Measurements from ENCODE around the gene IL17C.
"Not testable (repeated sequence)": the region's sequence is repeated elsewhere in the genome, so short reads cannot be mapped to it uniquely, and the experiment has no call there.

The IL17C gene

DNA sequence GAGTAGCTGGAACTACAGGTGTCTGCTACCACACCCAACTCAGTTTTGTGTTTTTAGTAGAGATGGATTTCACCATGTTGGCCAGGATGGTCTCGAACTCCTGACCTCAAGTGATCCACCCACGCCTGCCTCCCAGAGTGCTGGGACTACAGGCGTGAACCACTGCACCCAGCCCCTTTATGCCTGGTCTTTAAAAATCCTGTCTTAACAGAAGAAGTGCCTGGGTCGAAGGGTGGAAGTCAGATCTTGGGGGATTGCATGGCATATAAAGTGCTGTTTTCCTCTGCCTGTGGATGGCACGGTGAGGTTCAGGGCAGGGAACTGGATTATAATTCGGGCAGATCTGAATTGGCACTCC, 37.9 kb upstream of the IL17C start:
- no peak for DNase-seq (ENCODE audit: low spot score)
- Histone ChIP-seq H3K27ac (peak overlapping the region in 1 of 2 donors; percentile 77), H3K4me3 (no peak overlapping the region)
- TF ChIP-seq, protein P1, sequence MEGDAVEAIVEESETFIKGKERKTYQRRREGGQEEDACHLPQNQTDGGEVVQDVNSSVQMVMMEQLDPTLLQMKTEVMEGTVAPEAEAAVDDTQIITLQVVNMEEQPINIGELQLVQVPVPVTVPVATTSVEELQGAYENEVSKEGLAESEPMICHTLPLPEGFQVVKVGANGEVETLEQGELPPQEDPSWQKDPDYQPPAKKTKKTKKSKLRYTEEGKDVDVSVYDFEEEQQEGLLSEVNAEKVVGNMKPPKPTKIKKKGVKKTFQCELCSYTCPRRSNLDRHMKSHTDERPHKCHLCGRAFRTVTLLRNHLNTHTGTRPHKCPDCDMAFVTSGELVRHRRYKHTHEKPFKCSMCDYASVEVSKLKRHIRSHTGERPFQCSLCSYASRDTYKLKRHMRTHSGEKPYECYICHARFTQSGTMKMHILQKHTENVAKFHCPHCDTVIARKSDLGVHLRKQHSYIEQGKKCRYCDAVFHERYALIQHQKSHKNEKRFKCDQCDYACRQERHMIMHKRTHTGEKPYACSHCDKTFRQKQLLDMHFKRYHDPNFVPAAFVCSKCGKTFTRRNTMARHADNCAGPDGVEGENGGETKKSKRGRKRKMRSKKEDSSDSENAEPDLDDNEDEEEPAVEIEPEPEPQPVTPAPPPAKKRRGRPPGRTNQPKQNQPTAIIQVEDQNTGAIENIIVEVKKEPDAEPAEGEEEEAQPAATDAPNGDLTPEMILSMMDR (IDR thresholded peaks at IDR 0.05), result no peak

DNA sequence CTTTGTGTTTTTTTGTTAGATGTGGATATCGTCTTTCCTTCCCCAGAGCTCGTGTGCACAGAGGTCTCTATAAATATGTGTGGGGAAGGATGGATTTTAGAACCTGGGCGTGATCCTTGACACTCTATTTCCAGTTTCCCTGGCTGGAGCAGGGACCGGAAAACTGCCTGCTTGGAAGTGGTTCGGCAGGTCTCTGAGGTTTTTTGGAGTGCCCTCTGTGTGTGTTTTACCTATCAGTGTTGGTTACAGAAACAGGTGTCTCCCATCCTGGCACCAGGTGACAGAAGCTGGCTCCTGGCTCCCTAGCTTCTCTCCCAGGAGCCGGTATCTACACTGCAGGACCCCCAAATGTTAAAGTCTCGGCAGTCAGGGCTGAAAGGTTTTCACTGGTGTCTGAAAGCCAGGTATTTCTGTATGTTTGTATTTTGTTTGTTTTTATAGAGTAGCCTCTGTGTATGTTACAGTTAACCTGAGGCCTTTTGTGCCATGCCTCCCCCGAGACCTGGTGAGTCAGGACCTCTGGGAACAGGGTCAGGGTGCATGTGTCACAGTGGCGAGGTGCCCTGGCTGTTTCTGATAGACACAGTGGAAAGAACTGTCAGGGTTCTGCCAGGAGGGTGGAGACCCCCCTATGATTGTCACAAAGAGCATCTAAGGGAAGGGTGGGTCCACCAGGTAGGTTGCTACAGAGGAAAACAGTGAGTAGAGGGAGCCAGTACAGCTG, 36.9 kb upstream of the IL17C start:
- H3K4me3 ChIP-seq, result no peak overlapping the region
- H3K27ac ChIP-seq, result no peak overlapping the region
- no peak for DNase-seq (ENCODE audit: low spot score)
- TF ChIP-seq, protein P1 (IDR thresholded peaks at IDR 0.05), result no peak

DNA sequence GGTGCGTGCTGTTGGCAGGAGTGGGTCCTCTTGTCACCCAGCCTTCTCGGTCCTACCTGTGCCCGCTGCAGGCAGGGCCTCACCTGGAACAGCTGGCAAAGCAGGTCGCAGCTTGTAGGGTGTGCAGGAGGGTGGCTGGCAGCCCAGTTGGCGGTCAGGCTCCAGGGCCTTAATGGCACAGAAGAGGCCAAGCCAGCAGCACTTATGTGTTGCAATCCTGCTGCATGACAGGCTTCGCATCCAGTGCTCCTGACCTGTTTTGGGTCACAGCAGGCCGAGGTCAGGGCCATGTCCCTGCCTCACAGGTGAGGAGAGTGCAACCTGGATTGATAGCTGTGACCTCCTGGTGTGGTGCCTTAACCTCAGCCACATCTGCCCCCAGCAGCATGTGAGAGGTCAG, 36.3 kb upstream of the IL17C start:
- Histone ChIP-seq H3K4me3 (no peak overlapping the region), H3K27ac (no peak overlapping the region)
- DNase-seq (ENCODE audit: low spot score), result no peak
- TF ChIP-seq, protein P1 (IDR thresholded peaks at IDR 0.05), result no peak

DNA sequence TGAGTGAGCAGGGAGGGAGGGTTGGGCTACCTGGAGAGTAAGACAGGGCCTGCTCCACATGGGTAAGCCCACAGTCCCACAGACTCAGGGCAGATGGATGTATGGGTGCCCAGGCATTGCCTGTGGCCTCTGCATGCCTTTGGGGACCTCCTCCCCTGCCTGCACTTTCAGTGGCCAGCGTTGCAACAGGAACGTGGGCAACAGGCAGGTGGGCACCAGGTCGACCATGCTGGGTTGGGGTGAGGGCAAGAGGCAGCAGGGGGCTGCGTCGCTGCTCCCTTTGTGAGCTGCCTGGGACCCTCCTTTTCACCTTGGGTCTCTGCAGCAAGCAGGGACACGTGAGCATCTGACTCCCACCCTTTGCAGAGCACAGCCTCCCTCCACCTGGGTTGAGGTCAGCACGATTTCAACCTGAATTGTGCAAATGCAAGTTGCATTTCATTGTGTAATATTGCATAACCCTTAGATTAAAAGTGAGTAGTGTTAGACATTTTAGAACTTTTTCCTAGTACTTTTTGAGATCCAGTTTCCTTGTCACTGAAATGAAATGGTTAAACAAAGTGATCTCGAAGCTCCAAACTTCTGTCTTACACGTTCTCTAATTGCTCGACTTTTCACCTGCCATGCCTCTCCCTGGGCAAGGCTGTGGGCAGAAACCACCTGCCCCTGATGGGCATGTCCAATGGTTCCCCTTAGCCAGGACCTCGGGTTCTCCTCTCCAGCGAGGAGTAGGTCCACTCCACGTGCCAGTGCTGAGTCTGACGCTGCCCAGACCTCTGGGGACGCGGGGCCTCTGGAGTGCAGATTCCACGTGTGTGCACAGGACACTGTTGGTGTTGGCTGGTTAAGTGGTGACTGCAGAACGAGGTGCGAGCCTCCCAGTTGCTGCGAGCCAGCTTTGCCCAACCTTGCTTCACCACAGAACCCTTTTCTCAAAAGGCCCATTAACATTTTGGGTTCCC, 32.9 kb upstream of the IL17C start:
- Histone ChIP-seq H3K27ac (no peak overlapping the region), H3K4me3 (no peak overlapping the region)
- DNase-seq (ENCODE audit: low spot score), result no peak
- TF ChIP-seq, protein P1 (IDR thresholded peaks at IDR 0.05), result no peak

DNA sequence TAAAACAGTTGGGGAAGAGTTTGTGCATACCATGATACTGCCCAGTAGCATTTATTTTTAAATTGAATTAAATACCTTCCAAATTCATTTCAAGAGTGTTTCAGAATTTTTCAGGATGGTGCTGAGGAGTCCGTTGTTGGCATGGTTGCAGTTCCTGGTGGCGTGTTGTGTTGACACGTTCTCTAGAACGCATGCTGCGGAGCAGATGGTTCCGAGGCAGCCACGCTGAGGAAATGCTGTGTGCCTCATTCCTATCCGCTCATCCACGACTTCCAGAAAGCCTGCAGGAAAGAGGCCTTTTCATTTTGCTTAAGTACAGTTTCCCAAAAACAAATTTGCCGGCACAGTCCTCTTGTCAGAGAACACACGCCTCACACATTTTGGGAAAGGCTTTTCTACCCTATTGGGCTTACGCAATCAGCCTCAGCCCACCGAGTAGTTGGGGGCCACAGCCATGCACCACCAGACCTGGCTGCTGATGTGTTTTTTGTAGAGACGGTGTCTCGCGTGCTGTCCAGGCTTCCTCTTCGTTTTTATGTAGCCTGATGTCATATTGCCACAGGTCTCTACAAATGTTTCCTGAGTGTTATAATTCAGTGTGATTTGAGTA, 32.1 kb upstream of the IL17C start:
- H3K27ac ChIP-seq, result no peak overlapping the region
- TF ChIP-seq, protein P1 (IDR thresholded peaks at IDR 0.05), result no peak
- no peak for DNase-seq (ENCODE audit: low spot score)
- no peak overlapping the region for H3K4me3 ChIP-seq

DNA sequence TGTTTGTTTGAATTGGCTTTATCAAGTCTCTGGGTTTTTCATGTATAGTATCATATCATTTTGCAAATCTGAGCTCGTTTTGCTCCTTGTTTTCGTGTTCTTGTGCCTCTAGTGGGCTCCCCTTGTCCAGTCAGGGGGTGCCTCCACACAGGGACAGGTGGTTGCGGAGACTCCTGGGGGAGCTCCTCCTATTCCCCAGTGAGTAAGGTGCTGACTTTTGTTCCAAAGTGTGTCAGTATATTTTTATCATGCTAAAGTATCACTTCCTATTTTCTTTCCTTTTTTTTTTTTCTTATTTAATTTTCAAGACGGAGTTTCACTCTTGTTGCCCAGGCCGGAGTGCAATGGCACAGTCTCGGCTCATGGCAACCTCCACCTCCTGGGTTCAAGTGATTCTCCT, 30.3 kb upstream of the IL17C start:
- DNase-seq (ENCODE audit: low spot score), result no peak
- Histone ChIP-seq H3K4me3 (no peak overlapping the region), H3K27ac (no peak overlapping the region)
- TF ChIP-seq, protein P1 (IDR thresholded peaks at IDR 0.05), result no peak

DNA sequence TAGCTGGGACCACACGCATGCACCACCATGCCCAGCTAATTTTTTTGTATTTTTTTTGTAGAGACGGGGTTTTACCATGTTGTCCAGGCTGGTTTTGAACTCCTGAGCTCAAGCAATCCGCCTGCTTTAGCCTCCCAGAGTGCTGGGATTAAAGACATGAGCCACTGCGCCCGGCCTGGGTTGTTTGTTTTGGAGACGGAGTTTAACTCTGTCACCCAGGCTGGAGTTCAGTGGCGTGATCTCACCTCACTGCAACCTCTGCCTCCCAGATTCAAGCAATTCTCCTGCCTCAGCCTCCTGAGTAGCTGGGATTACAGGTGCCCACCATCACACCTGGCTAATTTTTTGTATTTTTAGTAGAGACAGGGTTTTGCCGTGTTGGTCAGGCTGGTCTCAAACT, 28.9 kb upstream of the IL17C start:
- not testable (repeated sequence) for H3K27ac ChIP-seq; DNase-seq (ENCODE audit: low spot score); H3K4me3 ChIP-seq

Data from coronary artery (tissue), 2 donors.